HG03039 (cell line): Measurements from ENCODE around the gene TUBG2.
"Not testable (repeated sequence)": the region's sequence is repeated elsewhere in the genome, so short reads cannot be mapped to it uniquely, and the experiment has no call there.

Experiments
- ATAC-seq: cut with Tn5 transposase; IDR thresholded peaks from one replicate; pipeline ENCODE4 v1.9.1; 2021; ENCODE audit warnings: mild to moderate bottlenecking, moderate library complexity; ENCODE audit not compliant: unreplicated experiment

TUBG2 gene

GRCh38 chr17:42659079-42659931 lies at the start of gene TUBG2:
Gene TUBG2, plus strand, starts transcription at chr17:42659284. Its CDS starts 220 bp downstream, at chr17:42659504.
- ATAC-seq = no peak

- ATAC-seq = not testable (repeated sequence)
Observed at GRCh38 chr17:42609814-42610801, 49.0 kb upstream of the TUBG2 start.

GRCh38 chr17:42612013-42612412 lies 47.1 kb upstream of the TUBG2 start:
- ATAC-seq = no peak

- no peak for ATAC-seq
Observed at GRCh38 chr17:42613699-42614295, 45.3 kb upstream of the TUBG2 start.

- ATAC-seq = no peak
Observed at GRCh38 chr17:42617956-42618431, 41.1 kb upstream of the TUBG2 start.

- ATAC-seq = peak; percentile 81
Observed at GRCh38 chr17:42618442-42619150, 40.5 kb upstream of the TUBG2 start.

GRCh38 chr17:42621987-42622386 lies 37.1 kb upstream of the TUBG2 start:
- ATAC-seq = not testable (repeated sequence)

- no peak for ATAC-seq
Observed at GRCh38 chr17:42623271-42623670, 35.8 kb upstream of the TUBG2 start.

- no peak for ATAC-seq
Observed at GRCh38 chr17:42623732-42624596, 35.1 kb upstream of the TUBG2 start.

- ATAC-seq = not testable (repeated sequence)
Observed at GRCh38 chr17:42627032-42627764, 31.9 kb upstream of the TUBG2 start.

GRCh38 chr17:42629411-42630009 lies 29.6 kb upstream of the TUBG2 start:
- ATAC-seq = no peak

GRCh38 chr17:42632949-42633444 lies 26.1 kb upstream of the TUBG2 start:
- ATAC-seq = no peak

GRCh38 chr17:42639525-42640113 lies 19.5 kb upstream of the TUBG2 start:
- ATAC-seq = no peak

- no peak for ATAC-seq
Observed at GRCh38 chr17:42640121-42640520, 19.0 kb upstream of the TUBG2 start.

- ATAC-seq = no peak
Observed at GRCh38 chr17:42642336-42642735, 16.7 kb upstream of the TUBG2 start.

GRCh38 chr17:42647778-42648177 lies 11.3 kb upstream of the TUBG2 start:
- ATAC-seq = no peak

GRCh38 chr17:42651392-42651791 lies 7.7 kb upstream of the TUBG2 start:
- ATAC-seq = no peak
